MM.1S (cell line): Measurements from ENCODE around the gene WDR77.

ENCODE experiments used
- DNase-seq: peaks from one replicate; pipeline ENCODE4 v3.0.0-alpha.2; 2015
- H2AFZ ChIP-seq: fragments of 300-600 bp; sonication (generic); 2 replicates; pipeline ENCODE4 v1.6.0; 2016; ENCODE audit warnings: antibody characterized with exemption, low read length
- H3F3A ChIP-seq: fragments of 300-600 bp; sonication (generic); 2 replicates; pipeline ENCODE4 v1.6.1; 2016; ENCODE audit warnings: mild to moderate bottlenecking, antibody characterized with exemption, low read length, moderate library complexity, mixed read lengths; ENCODE audit not compliant: insufficient read depth
- H3K27ac ChIP-seq: fragments of 300-600 bp; sonication (generic); 2 replicates; pipeline ENCODE4 v1.5.1; 2016; ENCODE audit warnings: mild to moderate bottlenecking, low read length
- H3K27me3 ChIP-seq: fragments of 300-600 bp; sonication (generic); replicated peaks from 2 replicates; pipeline ENCODE4 v1.6.0; 2016; ENCODE audit warnings: low read length; ENCODE audit not compliant: insufficient read depth
- H3K36me3 ChIP-seq: fragments of 300-600 bp; sonication (generic); replicated peaks from 2 replicates; pipeline ENCODE4 v1.6.1; 2016; ENCODE audit warnings: mild to moderate bottlenecking, low read length, mixed read lengths; ENCODE audit not compliant: insufficient read depth
- H3K4me1 ChIP-seq: fragments of 300-600 bp; sonication (generic); 2 replicates; pipeline ENCODE4 v1.6.1; 2016; ENCODE audit warnings: low read length, mixed read lengths
- H3K4me2 ChIP-seq: fragments of 300-600 bp; sonication (generic); 2 replicates; pipeline ENCODE4 v1.6.0; 2016; ENCODE audit warnings: low read depth, low read length
- H3K4me3 ChIP-seq: fragments of 300-600 bp; sonication (generic); 2 replicates; pipeline ENCODE4 v1.5.1; 2016; ENCODE audit warnings: low read length, mixed read lengths
- H3K79me2 ChIP-seq: fragments of 300-600 bp; sonication (generic); 2 replicates; pipeline ENCODE4 v1.6.1; 2016; ENCODE audit warnings: mixed run types, low read length, mixed read lengths
- H3K9ac ChIP-seq: fragments of 300-600 bp; sonication (generic); 2 replicates; pipeline ENCODE4 v1.6.1; 2016; ENCODE audit warnings: low read length, mixed read lengths
- H3K9me2 ChIP-seq: fragments of 300-600 bp; sonication (generic); replicated peaks from 2 replicates; pipeline ENCODE4 v1.6.1; 2016; ENCODE audit warnings: mild to moderate bottlenecking, low read length, mixed read lengths; ENCODE audit not compliant: insufficient read depth
- H3K9me3 ChIP-seq: fragments of 300-600 bp; sonication (generic); replicated peaks from 2 replicates; pipeline ENCODE4 v1.6.1; 2016; ENCODE audit warnings: mild to moderate bottlenecking, low read length, mixed read lengths; ENCODE audit not compliant: insufficient read depth
- H4K20me1 ChIP-seq: fragments of 300-600 bp; sonication (generic); 2 replicates; pipeline ENCODE4 v1.6.1; 2016; ENCODE audit warnings: mild to moderate bottlenecking, low read length, moderate library complexity, mixed read lengths; ENCODE audit not compliant: insufficient read depth
- CTCF ChIP-seq: fragments of 300-600 bp; sonication (generic); IDR thresholded peaks from 2 replicates; pipeline ENCODE4 v1.5.1; 2016; ENCODE audit warnings: antibody characterized with exemption, low read length, mixed read lengths
- EZH2 ChIP-seq: fragments of 300-600 bp; sonication (generic); optimal IDR thresholded peaks from 2 replicates; pipeline ENCODE3; 2017; ENCODE audit warnings: low read depth, mild to moderate bottlenecking, antibody characterized with exemption, low read length, mixed read lengths
- EZH2phosphoT487 ChIP-seq: fragments of 300-600 bp; sonication (generic); IDR thresholded peaks from 2 replicates; pipeline ENCODE4 v1.6.1; 2018; ENCODE audit warnings: antibody characterized with exemption, low read length

Gene WDR77

GRCh38 chr1:111454859-111455641, 6.0 kb upstream of the WDR77 start:
- Histone ChIP-seq H3F3A (no peaks in the 10 kb centered on the region), H3K9me3 (no peaks in the 10 kb centered on the region), H3K79me2 (peaks cover 17% of the 10 kb centered on the region), H3K27ac (no peak overlapping the region), H3K27me3 (no peaks in the 10 kb centered on the region), H3K9me2 (no peaks in the 10 kb centered on the region), H4K20me1 (no peaks in the 10 kb centered on the region), H3K4me3 (no peak overlapping the region), H3K36me3 (no peaks in the 10 kb centered on the region; the same call in 1 of the 2 replicates), H3K4me2 (no peak overlapping the region), H2AFZ (no peak overlapping the region), H3K4me1 (peaks cover 4% of the 10 kb centered on the region), H3K9ac (no peak overlapping the region)
- no peak for DNase-seq
- no peak for TF ChIP-seq CTCF
- no peak for TF ChIP-seq EZH2phosphoT487
- TF ChIP-seq EZH2 = no peak

GRCh38 chr1:111453706-111454105, 4.7 kb upstream of the WDR77 start:
- no peak for DNase-seq
- H3F3A ChIP-seq = no peaks in the 10 kb centered on the region
- H3K79me2 ChIP-seq = peaks cover 27% of the 10 kb centered on the region
- H3K27me3 ChIP-seq = no peaks in the 10 kb centered on the region
- no peak overlapping the region for H3K4me3 ChIP-seq
- H3K4me1 ChIP-seq = peaks cover 5% of the 10 kb centered on the region
- no peak overlapping the region for H3K27ac ChIP-seq
- no peaks in the 10 kb centered on the region for H3K9me3 ChIP-seq
- no peaks in the 10 kb centered on the region for H4K20me1 ChIP-seq
- no peaks in the 10 kb centered on the region; the same call in 1 of the 2 replicates for H3K36me3 ChIP-seq
- no peak for TF ChIP-seq CTCF
- TF ChIP-seq EZH2phosphoT487 = no peak
- TF ChIP-seq EZH2 = no peak
- no peak overlapping the region for H3K4me2 ChIP-seq
- H2AFZ ChIP-seq = no peak overlapping the region
- H3K9ac ChIP-seq = no peak overlapping the region
- H3K9me2 ChIP-seq = no peaks in the 10 kb centered on the region

DNA sequence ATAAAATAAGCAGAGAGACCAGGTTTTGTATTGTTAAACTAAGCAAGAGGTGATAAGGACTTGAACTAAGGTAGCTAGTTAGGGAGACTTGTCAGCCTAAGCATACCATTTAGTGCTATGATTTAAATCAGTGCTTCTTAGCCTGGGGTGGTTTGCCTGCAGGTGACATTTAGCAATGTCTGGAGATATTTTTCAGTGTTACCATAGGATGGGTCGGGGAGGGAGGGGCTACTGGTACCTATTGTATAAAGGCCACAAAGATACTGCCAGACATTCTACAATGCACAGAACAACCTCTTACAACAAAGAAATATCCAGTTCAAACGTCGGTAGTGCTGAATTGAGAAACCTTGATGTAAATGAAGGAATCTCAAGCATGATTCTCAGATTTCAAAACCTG, 3.5 kb upstream of the WDR77 start:
- no peak for DNase-seq
- Histone ChIP-seq H3K27me3 (no peaks in the 10 kb centered on the region), H3K4me1 (peaks cover 5% of the 10 kb centered on the region), H3K9me2 (no peaks in the 10 kb centered on the region), H3K9me3 (no peaks in the 10 kb centered on the region), H3K27ac (no peak overlapping the region), H3K4me2 (no peak overlapping the region), H3K36me3 (no peaks in the 10 kb centered on the region; the same call in 1 of the 2 replicates), H3F3A (no peaks in the 10 kb centered on the region), H3K9ac (no peak overlapping the region), H3K4me3 (no peak overlapping the region), H2AFZ (no peak overlapping the region), H3K79me2 (peaks cover 38% of the 10 kb centered on the region), H4K20me1 (no peaks in the 10 kb centered on the region)
- TF ChIP-seq EZH2phosphoT487 = no peak
- no peak for TF ChIP-seq EZH2
- no peak for TF ChIP-seq CTCF
